MM.1S (cell line): ENCODE results near the gene TJAP1.

Experiments
- CTCF ChIP-seq: fragments of 300-600 bp; sonication (generic); IDR thresholded peaks from 2 replicates; pipeline ENCODE4 v1.5.1; 2016; ENCODE audit warnings: antibody characterized with exemption, low read length, mixed read lengths
- EZH2 ChIP-seq: fragments of 300-600 bp; sonication (generic); optimal IDR thresholded peaks from 2 replicates; pipeline ENCODE3; 2017; ENCODE audit warnings: low read depth, mild to moderate bottlenecking, antibody characterized with exemption, low read length, mixed read lengths

- TF ChIP-seq EZH2 (no peak), CTCF (no peak)
Measured at GRCh38 chr6:43453831-43454230, 23.5 kb upstream of the TJAP1 start.
